ENCODE results near the gene LSR.
"Not testable (repeated sequence)": the region's sequence is repeated elsewhere in the genome, so short reads cannot be mapped to it uniquely, and the experiment has no call there.

Gene LSR

DNA sequence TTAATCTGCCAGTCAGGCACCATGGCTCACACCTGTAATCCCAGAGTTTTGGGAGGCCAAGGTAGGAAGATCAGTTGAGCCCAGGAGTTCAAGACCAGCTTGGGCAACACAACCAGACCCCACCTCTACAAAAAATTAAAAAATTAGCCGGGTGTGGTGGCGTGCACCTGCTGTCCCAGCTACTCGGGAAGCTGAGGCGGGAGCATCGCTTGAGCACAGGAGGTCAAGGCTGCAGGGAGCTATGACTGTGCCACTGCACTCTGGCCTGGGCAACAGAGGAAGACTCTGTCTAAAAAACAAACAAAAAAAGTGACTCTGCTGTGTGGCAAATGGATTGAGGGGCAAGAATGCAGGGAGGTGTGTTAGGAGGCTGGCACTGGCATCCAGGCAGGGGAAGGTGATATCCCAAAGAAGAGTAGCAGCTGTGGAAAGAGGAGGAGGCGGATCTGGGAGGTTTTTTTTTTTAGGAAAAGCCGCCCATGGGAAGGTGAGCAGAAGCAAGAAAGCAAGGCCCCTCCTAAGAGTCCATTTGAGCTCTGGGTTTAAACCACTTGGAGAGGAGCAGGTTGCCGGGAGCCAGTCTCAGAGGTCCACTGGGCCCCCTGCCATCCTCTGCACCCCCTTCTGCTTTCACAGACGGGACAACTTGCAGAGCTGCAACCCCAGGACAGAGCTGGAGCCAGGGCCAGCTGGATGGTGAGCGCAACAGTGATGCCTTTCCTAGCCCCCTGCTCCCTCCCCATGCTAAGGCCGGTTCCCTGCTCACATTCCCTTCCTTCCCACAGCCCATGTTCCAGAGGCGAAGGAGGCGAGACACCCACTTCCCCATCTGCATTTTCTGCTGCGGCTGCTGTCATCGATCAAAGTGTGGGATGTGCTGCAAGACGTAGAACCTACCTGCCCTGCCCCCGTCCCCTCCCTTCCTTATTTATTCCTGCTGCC, 35.6 kb downstream of the LSR start:
- ChIA-PET CTCF (interaction anchor here (1.1 kb wide), 2 partner anchors 9 to 15 kb away, joined by 4 to 5 read pairs; partner anchors contain the start of gene USF2), POLR2A (no interaction called here)
- TF ChIP-seq, protein P1, sequence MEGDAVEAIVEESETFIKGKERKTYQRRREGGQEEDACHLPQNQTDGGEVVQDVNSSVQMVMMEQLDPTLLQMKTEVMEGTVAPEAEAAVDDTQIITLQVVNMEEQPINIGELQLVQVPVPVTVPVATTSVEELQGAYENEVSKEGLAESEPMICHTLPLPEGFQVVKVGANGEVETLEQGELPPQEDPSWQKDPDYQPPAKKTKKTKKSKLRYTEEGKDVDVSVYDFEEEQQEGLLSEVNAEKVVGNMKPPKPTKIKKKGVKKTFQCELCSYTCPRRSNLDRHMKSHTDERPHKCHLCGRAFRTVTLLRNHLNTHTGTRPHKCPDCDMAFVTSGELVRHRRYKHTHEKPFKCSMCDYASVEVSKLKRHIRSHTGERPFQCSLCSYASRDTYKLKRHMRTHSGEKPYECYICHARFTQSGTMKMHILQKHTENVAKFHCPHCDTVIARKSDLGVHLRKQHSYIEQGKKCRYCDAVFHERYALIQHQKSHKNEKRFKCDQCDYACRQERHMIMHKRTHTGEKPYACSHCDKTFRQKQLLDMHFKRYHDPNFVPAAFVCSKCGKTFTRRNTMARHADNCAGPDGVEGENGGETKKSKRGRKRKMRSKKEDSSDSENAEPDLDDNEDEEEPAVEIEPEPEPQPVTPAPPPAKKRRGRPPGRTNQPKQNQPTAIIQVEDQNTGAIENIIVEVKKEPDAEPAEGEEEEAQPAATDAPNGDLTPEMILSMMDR (IDR thresholded peaks at IDR 0.05; ENCODE audit: insufficient read depth, low read length, missing control alignments): no peak
- DNase-seq (ENCODE audit: low read depth, low spot score): no peak
- H3K4me3 ChIP-seq (ENCODE audit: low read depth, low read length): no peak overlapping the region

DNA sequence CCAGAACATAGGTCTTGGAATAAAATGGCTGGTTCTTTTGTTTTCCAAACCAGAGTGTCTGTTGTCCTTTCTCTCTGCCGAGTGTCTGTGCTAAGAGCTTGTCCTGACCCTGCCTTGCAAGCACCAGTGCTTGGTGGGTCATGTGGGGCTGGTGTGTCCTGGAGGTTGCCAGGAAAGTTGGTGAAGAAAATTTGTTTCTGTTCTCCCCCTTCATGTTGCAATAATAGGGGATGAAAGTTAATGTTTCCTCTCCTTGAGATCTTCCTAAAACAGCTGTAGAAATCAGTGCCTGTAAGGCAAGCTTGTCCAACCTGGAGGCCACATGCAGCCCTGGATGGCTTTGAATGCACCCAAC, 36.3 kb downstream of the LSR start:
- TF ChIP-seq, protein P1 (IDR thresholded peaks at IDR 0.05; ENCODE audit: insufficient read depth, low read length, missing control alignments): no peak
- POLR2A ChIA-PET: no interaction called here
- DNase-seq (ENCODE audit: low read depth, low spot score): no peak
- H3K4me3 ChIP-seq (ENCODE audit: low read depth, low read length): no peak overlapping the region
- CTCF ChIA-PET: interaction anchor here (1.1 kb wide), 2 partner anchors 9 to 16 kb away, joined by 4 to 5 read pairs; partner anchors contain the start of gene USF2

DNA sequence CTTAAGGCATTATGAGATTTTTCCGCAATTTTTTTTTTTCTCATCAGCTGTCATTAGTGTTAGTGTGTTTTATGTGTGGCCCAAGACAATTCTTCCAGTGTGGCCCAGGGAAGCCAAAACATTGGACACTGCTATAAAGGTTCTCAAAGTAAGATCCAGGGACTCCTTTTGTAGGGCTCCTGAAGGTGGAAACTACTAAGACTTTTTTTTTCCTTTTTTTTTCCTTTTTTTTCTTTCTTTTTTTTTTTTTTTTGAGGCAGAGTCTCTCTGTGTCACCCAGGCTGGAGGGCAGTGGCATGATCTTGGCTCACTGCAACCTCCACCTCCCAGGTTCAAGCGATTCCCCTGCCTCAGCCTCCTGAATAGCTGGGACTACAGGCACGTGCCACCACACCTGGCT, 36.7 kb downstream of the LSR start:
- CTCF ChIA-PET: interaction anchor here (1.1 kb wide), 1 partner anchor 16 kb away, joined by 5 read pairs; the partner anchor contains the start of gene USF2
- H3K4me3 ChIP-seq (ENCODE audit: low read depth, low read length); POLR2A ChIA-PET; DNase-seq (ENCODE audit: low read depth, low spot score): not testable (repeated sequence)

DNA sequence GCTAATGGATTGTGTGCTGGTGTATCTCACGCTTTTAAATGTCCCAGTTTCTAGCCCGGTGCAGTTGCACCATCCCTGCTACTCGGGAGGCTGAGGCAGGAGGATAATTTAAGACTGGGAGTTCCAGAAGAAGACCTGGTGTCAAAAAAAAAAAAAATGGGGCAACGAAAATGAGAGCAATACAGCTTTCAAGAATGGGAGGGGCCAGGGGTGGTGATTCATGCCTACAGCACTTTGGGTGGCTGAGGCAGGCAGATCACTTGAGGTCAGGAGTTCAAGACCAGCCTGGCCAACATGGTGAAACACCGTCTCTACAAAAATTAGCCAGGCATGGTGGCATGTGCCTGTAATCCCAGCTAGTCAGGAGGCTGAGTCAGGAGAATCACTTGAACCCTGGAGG, 37.3 kb downstream of the LSR start:
- CTCF ChIA-PET; H3K4me3 ChIP-seq (ENCODE audit: low read depth, low read length); DNase-seq (ENCODE audit: low read depth, low spot score): not testable (repeated sequence)
- POLR2A ChIA-PET: interaction anchor here (0.7 kb wide), 1 partner anchor 18 kb away, joined by 3 read pairs; no protein-coding TSS in a partner anchor

DNA sequence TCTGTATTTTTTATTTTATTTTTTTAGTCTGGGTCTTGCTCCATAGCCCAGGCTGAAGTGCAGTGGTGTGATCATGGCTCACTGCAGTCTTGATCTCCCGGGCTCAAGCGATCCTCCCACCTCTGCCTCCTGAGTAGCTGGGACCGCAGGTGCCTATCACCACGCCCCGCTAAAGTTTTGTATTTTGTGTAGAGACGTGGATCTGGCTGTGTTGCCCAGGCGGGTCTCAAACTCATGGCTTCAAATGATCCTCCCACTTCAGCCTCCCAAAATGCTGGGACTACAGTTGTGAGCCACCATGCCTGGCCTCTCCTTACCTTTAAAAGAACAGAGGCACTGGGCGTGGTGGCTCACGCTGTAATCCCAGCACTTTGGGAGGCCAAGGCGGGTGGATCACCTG, 38.9 kb downstream of the LSR start:
- CTCF ChIA-PET: interaction anchor here (0.7 to 1.6 kb wide), 2 partner anchors 18 to 22 kb away, joined by 3 to 5 read pairs; no protein-coding TSS in a partner anchor
- POLR2A ChIA-PET: no interaction called here
- TF ChIP-seq, protein P1 (IDR thresholded peaks at IDR 0.05; ENCODE audit: insufficient read depth, low read length, missing control alignments): no peak
- DNase-seq (ENCODE audit: low read depth, low spot score): no peak
- H3K4me3 ChIP-seq (ENCODE audit: low read depth, low read length): no peak overlapping the region

DNA sequence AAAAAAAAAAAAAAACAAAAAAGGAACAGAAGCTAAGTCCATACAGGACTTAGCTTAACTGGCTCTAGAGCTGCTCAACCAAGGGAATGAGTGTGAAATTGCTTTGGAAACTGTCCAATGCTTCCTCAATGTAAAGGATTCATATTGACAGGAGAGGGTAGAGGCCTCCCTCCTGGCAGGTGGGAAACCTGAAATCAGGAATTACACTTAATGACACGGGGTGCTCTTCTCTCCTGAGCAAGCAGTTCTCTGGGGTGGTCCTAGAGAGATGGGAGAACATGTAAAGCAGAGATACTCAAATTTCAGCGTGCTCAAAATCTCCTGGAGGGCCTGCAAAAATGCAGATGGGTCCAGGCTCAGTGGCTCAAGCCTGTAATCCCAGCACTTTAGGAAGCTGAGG, 39.5 kb downstream of the LSR start:
- CTCF ChIA-PET: interaction anchor here (0.7 to 1.6 kb wide), 3 partner anchors 18 to 23 kb away, joined by 3 to 5 read pairs (median 3); partner anchors contain the start of gene USF2
- DNase-seq (ENCODE audit: low read depth, low spot score): no peak
- TF ChIP-seq, protein P1 (IDR thresholded peaks at IDR 0.05; ENCODE audit: insufficient read depth, low read length, missing control alignments): no peak
- no peak overlapping the region for H3K4me3 ChIP-seq (ENCODE audit: low read depth, low read length)
- POLR2A ChIA-PET: no interaction called here

DNA sequence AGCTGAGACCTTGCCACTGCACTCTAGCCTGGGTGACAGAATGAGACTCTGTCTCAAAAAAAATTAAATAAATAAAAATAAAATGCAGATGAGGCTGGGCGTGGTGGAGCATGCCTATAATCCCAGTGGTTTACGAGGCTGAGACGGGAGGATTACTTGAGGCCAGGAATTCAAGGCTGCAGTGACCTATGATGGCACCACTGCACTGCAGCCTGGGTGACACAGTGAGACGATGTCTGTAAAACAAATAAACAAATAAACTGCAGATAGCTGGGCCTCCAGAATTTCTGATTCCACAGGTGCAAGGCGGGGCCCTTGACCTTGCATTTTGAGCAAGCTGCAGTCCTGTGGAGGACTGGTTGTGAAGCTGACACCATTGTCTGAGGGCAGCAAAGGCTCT, 40.1 kb downstream of the LSR start:
- no peak overlapping the region for H3K4me3 ChIP-seq (ENCODE audit: low read depth, low read length)
- ChIA-PET CTCF (interaction anchor here (1.4 kb wide), 1 partner anchor 20 kb away, joined by 3 read pairs; the partner anchor contains the start of gene USF2), POLR2A (no interaction called here)
- TF ChIP-seq, protein P1 (IDR thresholded peaks at IDR 0.05; ENCODE audit: insufficient read depth, low read length, missing control alignments): no peak
- no peak for DNase-seq (ENCODE audit: low read depth, low spot score)
